GM19455 (cell line): ENCODE data around the gene ANP32E.
"Not testable (repeated sequence)": the region's sequence is repeated elsewhere in the genome, so short reads cannot be mapped to it uniquely, and the experiment has no call there.

Source experiments
- ATAC-seq: cut with Tn5 transposase; IDR thresholded peaks from one replicate; pipeline ENCODE4 v1.9.1; 2021; ENCODE audit not compliant: unreplicated experiment

ANP32E gene

DNA sequence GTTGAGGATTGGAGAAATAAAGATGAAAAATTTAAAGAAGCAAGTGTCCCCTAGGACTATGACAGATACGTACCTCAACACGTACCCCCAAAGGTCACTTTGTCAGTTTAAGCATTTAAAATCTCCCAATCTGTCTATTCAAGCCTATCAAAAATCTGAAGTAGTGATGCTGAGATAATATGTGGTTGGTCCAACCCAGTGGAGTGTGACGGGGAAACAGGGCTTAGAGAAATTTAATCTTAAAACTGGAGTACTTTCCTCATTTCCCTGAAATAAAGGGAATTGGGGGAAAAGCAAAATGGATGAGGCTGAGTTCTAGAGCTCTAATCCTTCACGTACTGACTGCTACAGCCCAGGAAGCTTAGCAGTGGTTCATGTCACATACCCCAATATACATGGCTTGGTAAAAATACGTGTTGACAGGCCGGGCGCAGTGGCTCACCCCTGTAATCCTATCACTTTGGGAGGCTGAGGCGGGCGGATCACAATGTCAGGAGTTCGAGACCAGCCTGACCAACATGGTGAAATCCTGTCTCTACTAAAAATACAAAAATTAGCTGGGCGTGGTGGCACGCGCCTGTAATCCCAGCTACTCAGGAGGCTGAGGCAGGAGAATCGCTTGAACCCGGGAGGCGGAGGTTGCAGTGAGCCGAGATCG lies 21.7 kb downstream of the ANP32E start:
- ATAC-seq, result not testable (repeated sequence)

DNA sequence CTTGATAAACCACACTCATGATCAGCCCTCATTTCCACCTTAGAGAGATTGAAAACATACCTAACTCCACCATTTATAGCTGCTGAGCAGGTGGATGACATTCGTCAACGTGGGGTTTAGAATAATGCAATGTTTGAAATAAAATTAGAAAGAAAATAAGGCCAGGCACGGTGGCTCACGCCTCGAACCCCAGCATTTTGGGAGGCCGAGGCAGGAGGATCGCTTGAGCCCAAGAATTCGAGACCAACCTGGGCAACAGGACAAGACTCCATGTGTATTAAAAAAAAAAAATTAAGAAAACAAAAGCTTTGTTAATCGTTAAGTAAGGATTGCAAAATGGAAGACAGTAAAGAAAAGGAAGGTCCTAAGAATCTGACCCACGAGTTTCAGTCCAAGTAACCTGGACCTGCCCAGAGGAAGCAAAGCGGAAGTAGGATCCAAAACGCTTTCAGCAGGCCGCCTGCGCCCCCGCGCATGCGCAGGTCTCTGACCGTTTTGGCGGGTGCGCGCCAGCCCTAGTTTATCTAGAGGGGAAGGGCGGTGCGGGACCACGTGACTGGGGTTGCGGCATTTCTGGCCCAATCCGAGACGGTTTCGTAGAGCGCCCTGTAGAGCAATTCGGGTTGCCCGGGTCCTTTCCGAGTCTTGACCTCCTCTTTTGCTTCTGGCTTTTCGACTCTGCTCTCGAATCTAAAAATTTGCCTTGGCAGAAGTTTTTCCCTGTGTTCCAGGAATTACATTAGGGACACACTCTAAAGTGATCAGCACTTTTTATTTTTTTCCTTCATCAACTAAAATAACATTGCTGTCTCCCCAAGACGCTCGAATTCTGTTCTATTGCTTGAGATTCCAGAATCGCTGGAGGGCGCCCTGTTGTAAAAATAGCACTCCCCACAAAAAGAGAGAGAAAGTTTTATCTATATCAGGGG lies 22.5 kb downstream of the ANP32E start:
- peak; percentile 75 for ATAC-seq

DNA sequence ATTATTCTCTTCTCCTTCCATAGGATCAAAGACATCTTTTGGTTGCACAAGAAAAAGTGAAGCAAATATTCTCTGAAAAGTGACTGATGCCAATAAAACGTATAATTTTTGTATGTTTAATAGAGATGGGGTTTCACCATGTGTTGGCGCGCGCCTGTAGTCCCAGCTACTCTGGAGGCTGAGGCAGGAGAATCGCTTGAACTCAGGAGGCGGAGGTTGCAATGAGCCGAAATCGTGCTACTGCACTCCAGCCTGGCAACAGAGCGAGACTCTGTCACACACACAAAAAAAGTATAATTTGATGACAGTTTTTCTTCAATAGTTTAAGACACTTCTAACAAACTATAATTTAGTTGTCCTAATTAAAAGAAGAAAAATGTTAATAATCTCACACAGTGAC lies 23.8 kb downstream of the ANP32E start:
- no peak for ATAC-seq

DNA sequence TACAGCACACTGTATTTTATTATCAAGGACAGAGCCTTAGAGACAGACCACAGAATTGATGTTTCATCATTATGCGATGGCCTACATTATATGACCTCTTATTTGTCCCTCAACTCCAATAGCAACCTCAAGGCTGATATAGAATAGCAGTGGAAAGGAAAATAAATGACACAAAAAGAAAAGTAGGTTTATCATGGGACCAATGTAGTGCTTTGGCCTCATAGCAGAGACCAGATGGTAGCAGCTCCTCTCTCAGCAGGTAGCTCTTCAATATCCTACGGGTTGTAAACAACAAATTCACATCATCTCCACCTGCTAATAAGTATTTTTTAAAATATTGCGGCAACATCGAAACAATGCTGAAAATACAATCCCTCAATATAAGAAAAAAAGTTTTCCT lies 25.2 kb downstream of the ANP32E start:
- no peak for ATAC-seq

DNA sequence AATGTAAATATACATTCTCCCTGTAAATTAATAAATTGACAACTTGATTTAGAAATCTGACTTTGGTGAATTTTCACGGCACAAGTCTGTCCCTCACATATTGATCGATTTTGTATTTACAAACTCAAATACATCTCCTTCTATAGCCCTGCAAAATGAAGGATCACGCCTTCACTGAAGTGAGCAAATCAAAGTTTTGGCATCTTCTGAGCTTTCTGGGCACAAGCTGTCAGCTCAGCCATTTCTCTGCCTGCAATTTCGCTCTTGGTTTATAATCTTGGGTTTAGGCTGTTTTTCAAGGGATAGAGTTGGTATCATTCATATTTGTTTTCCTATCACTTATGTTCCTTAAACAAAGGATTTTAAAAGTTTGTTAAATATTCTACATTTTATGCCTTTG lies 25.8 kb downstream of the ANP32E start:
- ATAC-seq, result no peak

GRCh38 chr1:150208460-150208859 lies 27.5 kb downstream of the ANP32E start:
- not testable (repeated sequence) for ATAC-seq

GRCh38 chr1:150207281-150207971 lies 28.5 kb downstream of the ANP32E start:
- no peak for ATAC-seq

DNA sequence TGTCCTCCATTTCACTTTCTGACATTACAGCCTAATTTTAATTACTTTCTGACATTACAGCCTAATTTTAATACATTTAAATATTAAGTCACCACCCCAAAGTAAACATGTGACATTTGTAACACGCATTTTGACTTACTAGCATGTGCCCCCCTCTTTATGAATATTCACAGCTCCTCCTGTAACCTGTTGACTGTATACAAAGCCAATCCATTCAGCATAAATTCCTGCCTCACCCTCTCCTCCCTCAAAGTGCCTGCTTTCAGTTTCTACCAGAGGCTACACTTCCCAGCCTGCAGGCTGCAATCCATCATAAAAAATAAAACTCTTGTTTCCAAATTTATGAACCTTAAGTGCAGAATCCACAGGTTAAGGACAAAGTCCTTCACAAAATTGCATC lies 39.5 kb downstream of the ANP32E start:
- no peak for ATAC-seq

DNA sequence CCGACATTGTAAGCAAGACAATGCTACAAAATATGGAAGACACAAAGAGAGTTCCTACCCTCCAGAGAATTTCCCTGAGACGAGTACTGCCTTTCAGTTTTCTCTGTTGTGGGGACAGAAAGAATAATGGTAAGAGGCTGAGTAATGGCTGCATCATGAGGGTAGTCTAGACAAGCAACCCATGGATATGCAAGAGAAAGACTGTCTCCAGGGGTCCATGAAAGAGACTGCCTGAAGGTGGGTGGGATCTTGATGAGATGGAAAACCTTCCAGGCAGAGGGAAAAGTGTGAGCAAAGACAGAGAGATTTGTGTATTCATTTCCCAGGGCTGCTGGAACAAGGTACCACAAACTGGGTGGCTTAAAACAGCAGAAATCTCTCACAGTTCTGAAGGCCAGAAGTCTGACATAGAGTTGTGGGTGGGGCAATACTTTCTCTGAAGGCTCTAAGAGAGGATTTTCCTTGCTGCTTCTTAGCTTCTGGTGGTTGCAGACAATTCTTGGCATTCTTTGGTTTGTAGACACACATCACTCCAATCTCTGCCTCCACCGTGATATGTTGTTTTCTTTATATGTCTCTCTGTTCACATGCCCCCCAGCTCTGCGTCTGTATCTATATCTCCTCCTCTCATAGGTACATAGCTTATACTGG lies 41.4 kb downstream of the ANP32E start:
- ATAC-seq, result no peak

DNA sequence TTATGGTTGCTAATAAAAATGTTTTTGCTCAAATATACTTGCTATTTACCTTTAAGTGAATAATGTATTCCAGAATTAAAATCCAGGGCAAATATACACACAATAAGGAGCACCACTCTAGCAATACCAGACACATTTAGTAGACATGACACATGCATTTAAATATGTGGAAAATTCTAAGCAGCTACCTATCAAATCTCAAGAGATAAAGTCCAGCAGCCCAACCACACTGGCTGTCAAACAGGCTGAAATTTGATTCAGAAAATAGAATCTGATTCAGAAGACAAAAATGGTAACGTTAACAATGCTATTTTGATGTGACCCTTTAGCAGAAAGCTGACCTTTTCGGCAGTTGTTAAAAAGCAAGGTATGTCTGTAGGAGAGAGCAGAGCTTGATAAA lies 43.9 kb downstream of the ANP32E start:
- ATAC-seq, result no peak

GRCh38 chr1:150187560-150187931 lies 48.4 kb downstream of the ANP32E start:
- no peak for ATAC-seq

DNA sequence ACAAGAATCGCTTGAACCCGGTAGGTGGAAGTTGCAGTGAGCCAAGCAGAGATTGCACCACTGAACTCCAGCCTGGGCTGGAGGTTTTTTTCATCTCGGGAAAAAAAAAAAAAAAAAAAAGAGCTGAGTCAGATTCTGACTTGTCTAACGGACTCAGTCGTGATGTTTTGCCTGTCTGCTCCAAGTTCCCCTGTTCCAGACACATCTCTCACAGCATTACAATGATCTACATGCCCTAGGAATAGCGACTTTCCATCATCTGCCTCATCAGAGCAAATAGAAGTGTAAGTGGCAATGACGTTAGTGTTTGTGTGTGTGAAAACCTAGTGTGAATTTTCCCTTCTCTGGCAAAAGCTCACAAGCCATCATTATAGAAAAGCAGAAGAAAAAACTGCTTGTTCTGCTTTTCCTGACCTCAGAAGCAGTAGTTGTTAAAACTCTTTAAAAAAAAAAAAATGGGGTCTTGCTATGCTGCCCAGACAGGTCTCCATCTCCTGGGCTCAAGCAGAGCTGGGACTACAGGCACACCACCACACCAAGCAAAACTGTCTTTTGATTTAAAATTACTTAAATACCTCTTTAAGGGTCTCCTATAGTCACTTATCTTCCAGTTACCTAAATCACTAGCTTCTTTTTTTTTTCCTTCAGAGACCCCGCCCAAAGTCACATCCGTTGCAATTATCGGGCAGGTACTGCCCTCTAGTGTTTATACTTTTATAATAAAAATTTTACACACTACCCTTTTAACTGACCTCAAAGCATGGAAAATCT lies 48.9 kb downstream of the ANP32E start:
- no peak for ATAC-seq

GRCh38 chr1:150186438-150186788 lies 49.5 kb downstream of the ANP32E start:
- ATAC-seq, result not testable (repeated sequence)

DNA sequence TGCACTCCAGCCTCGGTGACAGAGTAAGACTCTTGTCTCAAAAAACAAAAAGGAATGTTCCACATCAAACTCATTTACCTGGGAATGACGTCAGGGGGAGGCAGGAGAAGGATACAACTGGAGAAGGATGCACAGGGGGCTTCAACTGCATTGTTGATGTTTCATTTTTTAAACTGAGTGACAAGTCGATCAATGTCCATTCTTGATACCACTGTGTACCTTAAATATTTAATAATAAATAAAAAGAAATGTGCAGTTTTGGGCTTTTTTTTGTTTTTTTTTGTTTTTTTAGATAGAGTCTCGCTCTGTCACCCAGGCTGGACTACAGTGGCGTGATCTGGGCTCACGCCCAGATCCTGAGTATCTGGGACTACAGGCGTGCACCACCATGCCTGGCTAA lies 50.4 kb downstream of the ANP32E start:
- no peak for ATAC-seq

DNA sequence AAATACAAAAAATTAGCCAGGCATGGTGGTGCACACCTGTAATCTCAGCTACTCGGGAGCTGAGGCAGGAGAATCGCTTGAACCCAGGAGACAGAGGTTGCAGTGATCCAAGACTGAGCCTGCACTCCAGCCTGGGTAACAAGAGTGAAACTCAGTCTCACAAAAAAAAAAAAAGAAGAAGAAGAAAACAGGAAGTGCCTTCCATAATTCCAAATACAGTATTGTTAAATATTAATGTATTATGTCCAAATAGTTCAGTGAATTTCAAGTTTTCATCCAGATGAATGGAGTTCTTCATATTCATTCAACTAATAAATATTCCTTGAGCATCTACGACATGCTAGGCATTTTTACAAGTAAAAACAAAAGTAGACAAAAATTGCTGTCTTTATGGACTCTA lies 52.9 kb downstream of the ANP32E start:
- ATAC-seq, result no peak

- ATAC-seq, result no peak
These were observed 53.7 kb downstream of the ANP32E start for GRCh38 chr1:150182247-150182646.

DNA sequence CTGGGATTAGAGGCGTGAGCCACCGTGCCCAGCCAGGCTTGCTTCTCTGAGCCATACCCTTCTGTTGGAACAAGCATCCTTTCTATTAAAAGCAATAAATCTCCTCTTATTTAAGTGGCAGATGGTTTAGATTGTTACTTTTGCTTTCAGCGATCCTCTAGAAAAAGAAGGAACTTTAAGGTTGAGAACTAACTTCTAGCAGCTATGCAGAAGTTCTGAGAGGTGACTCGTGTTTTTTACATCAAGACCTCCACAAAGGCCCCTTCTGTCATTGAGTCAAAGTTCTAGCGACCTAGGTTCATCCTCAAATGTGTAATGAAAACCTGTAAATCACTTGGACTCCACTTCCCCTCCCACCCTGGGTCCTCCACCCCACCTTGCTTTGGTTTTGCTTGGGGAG lies 55.4 kb downstream of the ANP32E start:
- no peak for ATAC-seq

DNA sequence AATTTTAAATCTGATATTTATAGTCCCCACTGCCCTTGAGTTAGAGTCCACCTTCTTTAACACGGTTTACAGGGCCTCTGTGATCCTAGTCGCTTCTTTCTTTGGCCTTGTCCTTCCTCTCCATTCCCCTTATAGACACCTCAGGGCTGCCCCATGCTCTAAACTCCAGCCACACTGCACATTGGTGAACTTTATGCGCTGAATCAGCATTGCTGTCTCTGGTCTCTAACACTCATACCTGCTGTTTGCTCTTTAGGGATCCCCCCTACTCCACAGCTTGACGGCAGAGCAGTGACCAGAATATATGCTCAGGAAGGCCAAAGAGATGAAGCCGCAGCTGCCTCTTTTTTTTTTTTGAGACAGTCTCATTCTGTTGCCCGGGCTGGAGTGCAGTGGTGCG lies 56.0 kb downstream of the ANP32E start:
- no peak for ATAC-seq

DNA sequence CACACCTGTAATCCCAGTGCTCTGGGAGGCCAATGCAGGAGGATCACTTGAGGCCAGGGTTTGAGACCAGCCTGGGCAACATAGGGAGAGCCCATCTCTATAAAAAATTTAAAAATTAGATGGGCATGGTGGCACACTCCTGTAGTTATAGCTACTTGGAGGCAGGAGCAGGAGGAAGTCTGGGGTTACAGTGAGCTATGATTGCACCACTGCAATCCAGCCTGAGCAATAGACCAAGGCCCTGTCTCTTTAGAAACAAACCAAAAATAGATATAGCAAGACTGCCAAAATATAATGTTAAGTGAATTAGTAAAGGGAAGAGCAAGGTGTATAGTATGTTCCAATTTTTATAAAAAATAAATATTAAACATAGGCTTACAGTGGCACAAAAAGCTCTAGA lies 57.4 kb downstream of the ANP32E start:
- no peak for ATAC-seq

GRCh38 chr1:150176593-150176992 lies 59.3 kb downstream of the ANP32E start:
- ATAC-seq, result no peak

DNA sequence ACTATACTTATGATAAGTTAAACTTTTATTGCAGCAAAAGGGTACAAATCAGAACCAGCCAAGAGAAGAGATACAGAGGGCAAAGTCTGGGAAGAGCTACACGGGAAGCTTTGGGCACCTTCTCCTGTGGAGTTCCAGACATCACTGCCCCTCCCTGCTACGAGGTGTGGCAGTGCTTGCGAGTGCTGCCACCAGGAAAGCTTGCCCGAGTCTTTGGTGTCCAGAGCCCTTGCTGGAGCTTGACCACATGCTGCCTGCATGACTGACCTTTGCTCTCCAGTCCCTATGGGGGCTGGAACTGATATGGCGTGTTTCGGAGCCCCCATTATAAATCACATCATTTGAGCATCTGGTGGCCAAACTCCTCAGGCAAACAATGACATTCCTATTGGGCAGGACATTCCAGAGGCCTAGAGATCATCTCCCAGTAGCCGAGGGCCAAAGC lies 62.7 kb downstream of the ANP32E start:
- ATAC-seq, result no peak
